ENCODE data around the gene PYURF. TPM values are rescaled to one million over a fixed set of nuclear protein-coding genes. Genes with fewer than 3 reads are reported as not detected.

PYURF gene
- total and polyA plus RNA-seq, 9 of the 15 experiments (the other 6 are each of a cell fraction or from before 2014, with no cell fraction given) = 22.5 to 199 (median 108) TPM

- no peak overlapping the region for H2AFZ ChIP-seq (ENCODE audit: low read depth, low read length)
- POLR2A ChIA-PET = no interaction called here
- H4K20me1 ChIP-seq (replicated peaks; ENCODE audit: control insufficient read depth, insufficient read depth, low read length) = no peaks in the 10 kb centered on the region
- ATAC-seq (no peak), FAIRE-seq (no peak), DNase-seq (ENCODE audit: extremely low read depth in 1 of 4, low spot score in 3 of 4) (no peak)
- H3K27ac ChIP-seq (ENCODE audit: extremely low read depth, low read depth, low read length) = no peak overlapping the region
- no peaks in the 10 kb centered on the region for H3K9me1 ChIP-seq (ENCODE audit: control insufficient read depth, insufficient read depth, low read length)
- in situ Hi-C loops (cut with MboI) (loop anchor here (10.0 kb wide), 2 partner anchors 476 to 656 kb away; no protein-coding TSS in a partner anchor), intact Hi-C loops (cut with micrococcal nuclease) (loop anchor here (5.0 kb wide), 1 partner anchor 59 kb away; no protein-coding TSS in a partner anchor)
- no TSS peak for BruUV-seq (replicated peaks)
- H3K27me3 ChIP-seq (ENCODE audit: control insufficient read depth in 2 of 2, insufficient read depth in 2 of 2, low read length in 2 of 2) = peaks cover 0 to 3% of the 10 kb centered on the region in 2 experiments; a peak in 2 of 5 replicates
- no peaks in the 10 kb centered on the region for H3K4me1 ChIP-seq (replicated peaks in 1 of 2; ENCODE audit: control insufficient read depth in 2 of 2, insufficient read depth in 2 of 2, low read length in 2 of 2)
- no peak overlapping the region for H3K9ac ChIP-seq (ENCODE audit: insufficient read depth in 1 of 2, low read depth in 2 of 2, low read length in 2 of 2)
- CTCF ChIA-PET (ENCODE audit: low intra/inter-chr PET ratio) = no interaction called here
- no peak overlapping the region for H3K4me3 ChIP-seq
- WGBS (ENCODE audit: insufficient coverage, low coverage, missing lambda C conversion rate) = 3% methylated on average over 3 of the region's 3 CpGs
- no peaks in the 10 kb centered on the region for H3K9me3 ChIP-seq (replicated peaks; ENCODE audit: control insufficient read depth, insufficient read depth, low read depth, low read length)
- no peak overlapping the region for H3K4me2 ChIP-seq (ENCODE audit: insufficient read depth, low read length)
- no peaks in the 10 kb centered on the region for H3K36me3 ChIP-seq (ENCODE audit: control insufficient read depth, insufficient read depth, low read length)
- H3K79me2 ChIP-seq (ENCODE audit: control insufficient read depth, insufficient read depth, low read length) = no peaks in the 10 kb centered on the region
- TF ChIP-seq NR4A1 (CRISPR knock-in tag; IDR thresholded peaks at IDR 0.05) (no peak), NR4A1 (tag; IDR thresholded peaks at IDR 0.05) (no peak), DEAF1 (CRISPR knock-in tag; IDR thresholded peaks at IDR 0.05) (no peak), BMI1 (IDR thresholded peaks at IDR 0.05; ENCODE audit: low read length) (no peak), EP400 (IDR thresholded peaks at IDR 0.05) (no peak), RAD21 (CRISPR knock-in tag; conservative IDR thresholded peaks at IDR 0.05 in 1 of 2, IDR thresholded peaks at IDR 0.05 in 1 of 2) (no peak), ZNF717 (CRISPR knock-in tag; IDR thresholded peaks at IDR 0.05) (no peak), ILF3 (IDR thresholded peaks at IDR 0.05; ENCODE audit: borderline replicate concordance) (no peak), RNF2 (IDR thresholded peaks at IDR 0.05) (no peak), NELFE (IDR thresholded peaks at IDR 0.05; ENCODE audit: insufficient read depth, insufficient read length) (no peak), HMBOX1 (IDR thresholded peaks at IDR 0.05) (no peak), ARID3B (CRISPR knock-in tag; IDR thresholded peaks at IDR 0.05; ENCODE audit: borderline replicate concordance) (no peak), HMG20A (CRISPR knock-in tag; conservative IDR thresholded peaks at IDR 0.05) (no peak), MCM3 (IDR thresholded peaks at IDR 0.05) (no peak), CTCF (IDR thresholded peaks at IDR 0.05 in 2 of 3, conservative IDR thresholded peaks at IDR 0.05 in 1 of 3; ENCODE audit: insufficient read depth in 2 of 3, low read depth in 1 of 3, low read length in 3 of 3) (no peak)
Observed at GRCh38 chr4:88511236-88511635, 12.3 kb downstream of the PYURF start.

Measured in K562 (cell line).